ENCODE data around the gene OR2J1. TPM values are rescaled to one million over a fixed set of nuclear protein-coding genes. Genes with fewer than 3 reads are reported as not detected.

OR2J1 gene
- total and polyA plus RNA-seq, 2 donors (not counting 3 experiments of a cell fraction or from before 2014, with no cell fraction given): not detected

GRCh38 chr6:29071831-29072723, 27.2 kb upstream of the OR2J1 start:
- no peak overlapping the region for H3K9ac ChIP-seq (replicated peaks; ENCODE audit: extremely low read depth, insufficient read depth, low read length)
- dilution Hi-C loops (cut with MboI; ENCODE audit: extremely low pct_ligation_motif_present, low sequenced_read_pairs) (no loop called here), intact Hi-C loops (cut with micrococcal nuclease) (loop anchor here (1.0 kb wide), 1 partner anchor 517 kb away; no protein-coding TSS in a partner anchor)
- H3K4me1 ChIP-seq (ENCODE audit: control insufficient read depth, extremely low read depth, insufficient read depth, low read length): no peaks in the 10 kb centered on the region
- FAIRE-seq (peak; percentile 68), DNase-seq (ENCODE audit: low read depth, low spot score) (peak; percentile 25)
- no peak overlapping the region for H3K4me2 ChIP-seq (ENCODE audit: insufficient read depth, low read length)
- ChIA-PET POLR2A (no interaction called here), CTCF (interaction anchor here (0.5 to 1.9 kb wide), 5 partner anchors 278 to 582 kb away, joined by 3 to 12 read pairs (median 3); no protein-coding TSS in a partner anchor)
- H3K4me3 ChIP-seq (replicated peaks in 1 of 3; ENCODE audit: insufficient read depth in 1 of 3, low read depth in 1 of 3, low read length in 3 of 3): no peak overlapping the region
- no TSS peak for BruUV-seq (replicated peaks)
- H2AFZ ChIP-seq (ENCODE audit: low read depth, low read length): no peak overlapping the region
- TF ChIP-seq JUN (IDR thresholded peaks at IDR 0.05; ENCODE audit: borderline replicate concordance, insufficient read depth, insufficient read length, low read depth): no peak
- TF ChIP-seq CTCF (IDR thresholded peaks at IDR 0.05; ENCODE audit: extremely low read depth in 1 of 2, insufficient read depth in 1 of 2, low read depth in 1 of 2, low read length in 2 of 2): peak; percentile 53 to 73
- no peaks in the 10 kb centered on the region for H3K9me3 ChIP-seq (replicated peaks; ENCODE audit: control insufficient read depth, insufficient read depth, low read length)
- H3K27ac ChIP-seq (ENCODE audit: insufficient read depth, low read depth, low read length): no peak overlapping the region
- no peaks in the 10 kb centered on the region for H3K36me3 ChIP-seq (ENCODE audit: control insufficient read depth in 2 of 2, extremely low read depth in 1 of 2, insufficient read depth in 2 of 2, low read length in 2 of 2)
- no peaks in the 10 kb centered on the region for H3K79me2 ChIP-seq (ENCODE audit: control insufficient read depth, insufficient read depth, low read length)
- no peaks in the 10 kb centered on the region for H3K9me1 ChIP-seq (replicated peaks; ENCODE audit: control insufficient read depth, extremely low read depth, insufficient read depth, low read length)
- no peaks in the 10 kb centered on the region for H3K27me3 ChIP-seq (ENCODE audit: control insufficient read depth in 2 of 2, insufficient read depth in 2 of 2, low read length in 2 of 2)
- no peaks in the 10 kb centered on the region for H4K20me1 ChIP-seq (replicated peaks; ENCODE audit: control insufficient read depth, extremely low read depth, insufficient read depth, low read length)

GRCh38 chr6:29079203-29079602, 20.1 kb upstream of the OR2J1 start:
- CTCF ChIA-PET: no interaction called here
- Histone ChIP-seq H4K20me1 (replicated peaks; ENCODE audit: control insufficient read depth, extremely low read depth, insufficient read depth, low read length) (no peaks in the 10 kb centered on the region), H3K27ac (ENCODE audit: insufficient read depth, low read depth, low read length) (no peak overlapping the region), H3K9me1 (replicated peaks; ENCODE audit: control insufficient read depth, extremely low read depth, insufficient read depth, low read length) (no peaks in the 10 kb centered on the region), H3K27me3 (ENCODE audit: control insufficient read depth in 2 of 2, insufficient read depth in 2 of 2, low read length in 2 of 2) (no peaks in the 10 kb centered on the region), H3K79me2 (ENCODE audit: control insufficient read depth, insufficient read depth, low read length) (no peaks in the 10 kb centered on the region), H3K4me3 (replicated peaks in 1 of 3; ENCODE audit: insufficient read depth in 1 of 3, low read depth in 1 of 3, low read length in 3 of 3) (no peak overlapping the region), H3K9me3 (replicated peaks; ENCODE audit: control insufficient read depth, insufficient read depth, low read length) (no peaks in the 10 kb centered on the region), H2AFZ (ENCODE audit: low read depth, low read length) (no peak overlapping the region), H3K4me2 (ENCODE audit: insufficient read depth, low read length) (no peak overlapping the region), H3K4me1 (ENCODE audit: control insufficient read depth, extremely low read depth, insufficient read depth, low read length) (no peaks in the 10 kb centered on the region), H3K36me3 (ENCODE audit: control insufficient read depth in 2 of 2, extremely low read depth in 1 of 2, insufficient read depth in 2 of 2, low read length in 2 of 2) (no peaks in the 10 kb centered on the region), H3K9ac (replicated peaks; ENCODE audit: extremely low read depth, insufficient read depth, low read length) (no peak overlapping the region)
- dilution Hi-C loops (cut with MboI; ENCODE audit: extremely low pct_ligation_motif_present, low sequenced_read_pairs) (no loop called here), intact Hi-C loops (cut with micrococcal nuclease) (no loop called here)
- no TSS peak for BruUV-seq (replicated peaks)
- POLR2A ChIA-PET: no interaction called here
- TF ChIP-seq MAX (IDR thresholded peaks at IDR 0.05; ENCODE audit: insufficient read depth, insufficient read length) (no peak), CTCF (IDR thresholded peaks at IDR 0.05; ENCODE audit: extremely low read depth in 1 of 2, insufficient read depth in 1 of 2, low read depth in 1 of 2, low read length in 2 of 2) (no peak), GATA2 (IDR thresholded peaks at IDR 0.05; ENCODE audit: insufficient read depth, insufficient read length, low read depth, low read length) (no peak), POLR2AphosphoS5 (IDR thresholded peaks at IDR 0.05; ENCODE audit: insufficient read depth, low read depth, low read length) (no peak), JUN (IDR thresholded peaks at IDR 0.05; ENCODE audit: borderline replicate concordance, insufficient read depth, insufficient read length, low read depth) (no peak)
- DNase-seq (ENCODE audit: low read depth, low spot score) (no peak), FAIRE-seq (no peak)

Data from endothelial cell of umbilical vein (primary cell).